GM18520 (cell line): ENCODE data around the gene SETD5.
"Not testable (repeated sequence)": the region's sequence is repeated elsewhere in the genome, so short reads cannot be mapped to it uniquely, and the experiment has no call there.

ENCODE experiments used
- ATAC-seq: cut with Tn5 transposase; IDR thresholded peaks from one replicate; pipeline ENCODE4 v1.9.1; 2021; ENCODE audit not compliant: unreplicated experiment

SETD5 gene

DNA sequence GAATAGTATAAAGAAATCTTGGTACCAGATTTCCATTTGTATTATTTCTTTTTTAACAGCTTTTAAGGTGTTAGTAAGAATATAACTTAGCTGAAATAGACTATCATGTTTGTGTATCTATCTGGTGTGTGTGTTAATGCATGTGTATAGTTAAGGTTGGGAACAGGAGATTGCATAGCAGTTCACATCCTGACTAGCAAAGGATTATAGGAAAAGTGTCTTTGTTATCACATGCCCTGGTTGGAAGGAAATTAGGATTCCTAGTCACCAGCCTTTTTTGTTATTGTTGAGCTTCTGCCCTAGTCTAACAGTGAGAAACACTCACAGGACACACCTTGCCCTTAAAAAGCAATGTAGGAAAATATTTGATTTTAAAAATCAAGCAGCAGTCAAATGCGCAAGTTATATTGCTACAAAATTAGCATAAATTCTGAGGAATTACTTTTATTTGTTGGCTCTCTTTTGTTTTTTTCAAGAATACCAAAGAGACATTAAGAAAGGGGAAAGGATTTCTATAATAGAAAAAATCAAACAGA is 58.2 kb downstream of the SETD5 start:
- ATAC-seq, result no peak

DNA sequence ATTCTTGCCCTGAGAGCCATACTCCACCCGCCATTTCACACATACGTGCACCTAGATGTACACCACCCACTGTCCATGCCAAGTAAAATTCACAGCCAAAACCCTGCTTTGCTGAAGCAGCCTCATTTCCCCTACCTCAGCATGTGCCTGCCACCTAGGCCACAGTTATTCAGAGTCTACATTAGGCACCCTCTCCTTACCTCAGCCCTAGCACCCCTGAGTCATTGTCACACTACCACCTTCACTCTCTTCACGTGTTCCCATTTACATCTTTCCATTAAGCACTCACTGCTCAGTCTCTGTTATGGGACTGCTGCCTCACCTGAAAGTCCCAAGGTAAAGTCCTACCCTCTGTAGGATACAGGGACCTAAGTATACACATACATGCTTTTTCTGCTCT is 70.0 kb downstream of the SETD5 start:
- ATAC-seq, result no peak

DNA sequence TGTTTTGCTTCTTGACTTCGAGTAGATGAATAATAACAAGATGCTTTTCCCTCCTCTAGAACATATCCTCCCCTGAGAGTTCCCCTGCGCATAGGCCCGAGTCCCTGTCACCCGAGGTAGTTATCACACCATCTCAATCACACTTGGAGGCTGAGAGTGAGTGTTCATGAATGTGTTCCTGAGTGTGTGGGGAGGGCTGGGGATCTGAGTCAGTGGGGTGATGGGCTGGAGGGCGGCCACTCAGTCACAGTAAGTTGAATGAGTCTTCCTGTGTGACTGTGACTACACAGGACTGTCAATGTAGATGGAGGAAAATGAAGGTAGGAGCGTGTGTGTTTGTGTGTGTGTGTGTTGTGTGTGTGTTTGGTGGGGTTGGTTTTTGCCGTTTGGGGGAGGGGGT is 71.0 kb downstream of the SETD5 start:
- ATAC-seq, result no peak

DNA sequence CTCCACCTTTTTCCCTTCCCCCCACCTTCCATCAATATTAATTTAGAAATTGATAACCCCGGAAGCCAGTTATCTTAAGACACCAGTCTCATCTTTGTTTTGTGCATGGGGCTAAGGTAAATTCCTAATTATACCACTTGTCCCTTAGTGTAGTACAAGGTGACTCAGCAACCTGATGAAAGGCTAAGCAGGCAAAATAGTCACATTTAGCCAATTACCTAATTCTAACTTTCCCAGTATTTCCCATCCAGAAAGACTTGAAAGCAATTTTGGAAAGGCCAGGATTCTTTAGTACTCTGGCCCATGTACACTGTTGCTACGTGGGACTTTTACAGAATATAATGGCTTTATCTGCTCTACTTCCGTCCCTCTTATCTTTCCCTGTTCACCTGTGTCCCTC is 72.6 kb downstream of the SETD5 start:
- ATAC-seq, result no peak

DNA sequence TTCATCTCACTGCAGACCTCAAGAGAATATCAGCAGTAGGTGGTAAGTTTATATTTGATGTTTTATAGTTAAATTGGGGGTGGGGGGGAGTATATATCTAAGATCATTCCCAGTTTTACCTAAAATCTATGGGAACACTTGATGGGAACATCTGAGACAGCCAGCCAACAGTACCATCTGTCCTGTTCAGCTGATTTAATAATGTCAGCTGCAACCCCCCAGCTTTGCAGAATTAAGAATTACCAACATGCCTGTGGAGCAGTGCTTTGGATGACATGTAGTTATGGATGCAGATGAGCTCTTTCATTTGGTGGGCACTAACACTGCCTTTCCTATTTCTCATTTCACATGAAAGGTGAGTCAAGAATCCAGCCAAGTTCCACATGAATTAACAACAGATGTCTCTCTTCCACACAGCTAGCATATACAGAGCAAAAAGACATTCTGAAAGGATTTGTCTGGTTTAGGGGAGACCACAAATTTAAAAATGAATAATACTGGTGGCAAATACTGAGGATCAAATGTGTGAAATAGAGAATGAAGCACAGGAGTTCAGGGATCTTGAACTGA is 76.2 kb downstream of the SETD5 start:
- ATAC-seq, result no peak

DNA sequence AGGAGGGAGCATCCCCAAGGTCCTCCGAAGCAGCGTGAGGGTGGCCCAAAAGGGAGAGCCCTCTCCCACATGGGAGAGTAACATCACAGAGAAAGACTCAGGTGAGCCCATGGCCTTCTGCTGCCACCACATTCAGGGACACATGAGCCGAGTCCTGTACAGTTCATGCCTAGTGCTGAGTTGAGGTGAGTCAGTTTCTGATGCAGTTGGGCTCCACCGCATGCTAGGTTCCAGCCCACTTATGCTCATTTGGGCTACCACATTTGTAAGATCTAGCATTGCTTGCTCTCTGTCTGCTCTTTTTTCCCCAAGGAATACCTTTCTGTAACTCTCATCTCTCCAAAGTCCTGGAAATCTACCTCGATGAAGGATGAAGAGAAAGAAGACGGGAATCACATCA is 77.1 kb downstream of the SETD5 start:
- ATAC-seq, result no peak

DNA sequence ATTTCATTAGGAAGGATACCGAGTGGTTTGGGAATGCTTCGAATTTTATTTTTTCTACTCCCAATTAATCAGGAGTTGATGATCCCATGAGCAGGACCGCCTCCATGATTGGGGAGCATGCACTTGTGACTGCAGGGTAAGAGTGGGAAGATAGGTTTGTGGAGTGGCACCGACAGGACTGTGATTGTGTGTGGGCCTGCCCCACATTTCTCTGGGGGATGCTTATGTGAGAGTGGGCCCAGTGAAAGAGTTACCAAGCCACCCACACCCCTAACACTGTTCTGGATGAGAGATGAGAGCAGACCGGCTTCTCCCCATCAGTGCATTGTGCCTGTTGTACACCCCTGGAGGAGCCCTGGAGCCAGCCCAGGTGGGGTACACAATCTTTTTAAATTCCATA is 79.5 kb downstream of the SETD5 start:
- no peak for ATAC-seq

DNA sequence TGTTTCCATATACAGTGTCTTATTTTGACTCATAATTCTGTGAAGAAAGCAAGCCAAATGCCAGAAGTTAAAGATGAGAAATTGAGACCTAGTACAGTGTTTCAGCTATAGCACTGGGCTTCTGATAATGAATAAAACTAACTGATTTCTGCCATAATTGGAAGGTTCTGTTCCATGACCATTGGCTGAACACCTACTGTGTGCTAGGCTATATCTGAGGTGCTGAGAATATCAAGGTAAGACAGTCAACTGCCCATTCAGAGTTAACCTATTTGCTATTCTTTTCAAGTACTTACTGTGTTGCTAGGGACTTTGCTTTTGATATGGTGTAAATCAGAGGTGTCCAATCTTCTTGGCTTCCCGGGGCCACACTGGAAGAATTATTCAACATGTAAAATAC is 82.8 kb downstream of the SETD5 start:
- no peak for ATAC-seq

DNA sequence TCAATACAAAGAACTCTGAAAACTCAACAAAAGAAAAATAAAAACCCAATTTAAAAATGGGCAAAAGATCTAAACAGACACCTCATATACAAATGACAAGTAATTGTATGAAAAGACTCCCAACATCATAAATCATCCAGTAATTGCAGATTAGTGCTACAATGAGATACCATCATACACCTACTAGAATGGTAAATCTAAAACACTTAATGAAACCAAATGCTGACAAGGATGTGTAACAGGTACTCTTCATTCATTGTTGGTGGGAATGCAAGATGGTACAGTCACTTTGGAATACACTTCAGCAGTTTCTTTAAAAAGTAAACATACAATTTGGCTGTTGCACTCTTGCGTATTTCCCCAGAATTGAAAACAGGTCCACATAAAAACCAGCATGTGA is 87.8 kb downstream of the SETD5 start:
- ATAC-seq, result no peak

DNA sequence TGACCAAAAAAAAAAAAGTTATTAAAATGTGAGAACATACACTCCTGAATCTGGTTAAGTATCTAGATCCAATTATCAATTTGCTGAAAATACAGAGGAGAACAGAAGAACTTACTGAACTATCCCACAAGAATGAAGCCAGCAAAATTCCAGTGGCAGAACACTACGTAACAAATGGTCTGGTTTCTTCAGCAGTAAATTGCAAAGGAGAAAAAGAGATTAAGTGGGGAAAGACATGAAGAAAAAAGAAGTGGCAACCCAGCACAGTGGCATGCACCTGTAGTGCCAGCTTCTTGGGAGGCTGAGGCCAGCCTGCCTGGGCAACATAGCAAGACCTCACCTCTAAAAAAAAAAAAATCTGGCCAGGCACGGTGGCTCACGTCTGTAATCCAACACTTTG is 94.1 kb downstream of the SETD5 start:
- no peak for ATAC-seq

DNA sequence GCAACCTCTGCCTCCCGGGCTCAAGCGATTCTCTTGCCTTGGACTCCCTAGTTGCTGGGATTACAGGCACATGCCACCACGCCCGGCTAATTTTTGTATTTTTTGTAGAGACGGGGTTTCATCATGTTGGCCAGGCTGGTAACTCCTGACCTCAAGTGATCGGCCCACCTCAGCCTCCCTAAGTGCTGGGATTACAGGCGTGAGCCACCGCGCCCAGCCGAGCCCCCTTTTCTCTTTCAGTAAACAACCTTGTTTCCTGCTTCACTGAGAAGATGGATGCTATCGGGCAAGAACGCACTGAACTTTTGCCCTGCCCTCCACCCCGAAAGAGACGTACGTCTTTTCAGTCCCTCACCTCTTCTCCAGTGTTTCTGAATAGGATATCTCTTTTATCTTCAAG is 96.6 kb downstream of the SETD5 start:
- ATAC-seq, result not testable (repeated sequence)

DNA sequence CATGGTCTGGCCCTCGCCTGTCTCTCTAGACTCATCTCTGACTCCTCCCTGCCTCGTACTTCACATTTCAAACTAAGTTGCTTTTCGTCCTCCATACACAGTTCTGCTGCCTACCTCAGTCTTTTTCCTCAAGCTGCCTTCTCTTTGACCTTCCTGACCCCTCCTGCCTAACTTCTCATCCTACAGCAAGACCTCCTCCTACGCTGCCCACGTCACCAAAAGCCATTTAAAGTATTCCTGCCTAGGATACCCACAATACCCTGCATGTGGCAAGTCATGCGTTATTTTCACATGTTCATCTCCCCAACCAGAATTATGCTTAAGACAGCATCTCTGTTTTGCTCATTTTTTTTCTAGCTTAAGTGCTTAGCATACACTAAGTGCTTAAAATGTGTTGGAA is 99.5 kb downstream of the SETD5 start:
- no peak for ATAC-seq

DNA sequence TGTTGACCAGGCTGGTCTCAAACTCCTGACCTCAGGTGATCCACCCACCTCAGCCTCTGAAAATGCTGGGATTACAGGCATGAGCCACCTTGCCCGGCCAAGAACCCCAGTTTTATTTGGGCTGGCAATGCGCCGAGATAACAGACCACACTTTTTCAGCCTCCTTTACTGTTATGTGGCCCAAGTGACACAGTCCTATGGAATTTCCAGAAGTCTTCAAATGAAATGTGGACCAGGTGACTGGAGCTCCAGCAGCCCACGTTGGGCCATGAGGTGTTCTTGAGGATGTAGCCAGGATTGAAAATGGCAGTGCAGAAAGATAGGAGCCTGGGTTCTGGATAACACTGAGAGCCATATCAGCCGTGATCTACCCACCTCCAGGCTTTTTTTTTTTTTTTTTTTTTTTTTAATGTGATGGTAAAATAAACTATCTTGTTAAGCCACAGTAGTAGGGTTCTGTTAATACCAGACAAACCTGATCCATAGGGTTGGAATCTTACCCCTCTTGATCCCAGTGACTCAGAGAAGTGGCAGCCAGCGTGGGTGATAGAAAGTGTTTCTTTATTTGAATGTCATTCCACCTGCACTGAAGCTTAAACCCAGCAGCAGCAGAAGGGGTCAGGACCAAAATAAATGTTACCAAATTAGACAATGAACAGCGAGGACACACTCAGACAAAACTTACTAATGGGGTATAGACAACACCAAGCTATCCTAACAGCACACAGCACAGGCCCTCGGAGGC is 100.6 kb downstream of the SETD5 start:
- no peak for ATAC-seq

DNA sequence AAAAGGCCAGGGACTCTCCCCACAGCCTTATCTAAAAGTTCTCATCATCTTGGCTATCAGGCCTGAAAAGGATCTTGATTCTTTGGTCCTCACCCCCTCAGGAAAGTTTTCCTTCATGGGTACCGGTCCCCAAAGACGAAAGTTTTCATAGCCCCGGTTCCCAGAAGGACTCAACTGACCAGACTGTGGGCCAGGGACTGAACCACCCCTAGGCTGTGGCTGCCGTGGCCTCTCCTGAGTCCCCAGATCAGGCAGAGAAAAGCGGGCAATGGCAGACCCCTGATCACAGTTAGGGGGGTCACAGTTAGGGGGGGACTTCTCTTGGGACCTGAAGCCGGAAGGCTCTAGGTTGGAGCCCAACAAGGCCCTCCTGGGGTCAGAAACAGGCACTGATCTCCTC is 101.4 kb downstream of the SETD5 start:
- ATAC-seq, result no peak

DNA sequence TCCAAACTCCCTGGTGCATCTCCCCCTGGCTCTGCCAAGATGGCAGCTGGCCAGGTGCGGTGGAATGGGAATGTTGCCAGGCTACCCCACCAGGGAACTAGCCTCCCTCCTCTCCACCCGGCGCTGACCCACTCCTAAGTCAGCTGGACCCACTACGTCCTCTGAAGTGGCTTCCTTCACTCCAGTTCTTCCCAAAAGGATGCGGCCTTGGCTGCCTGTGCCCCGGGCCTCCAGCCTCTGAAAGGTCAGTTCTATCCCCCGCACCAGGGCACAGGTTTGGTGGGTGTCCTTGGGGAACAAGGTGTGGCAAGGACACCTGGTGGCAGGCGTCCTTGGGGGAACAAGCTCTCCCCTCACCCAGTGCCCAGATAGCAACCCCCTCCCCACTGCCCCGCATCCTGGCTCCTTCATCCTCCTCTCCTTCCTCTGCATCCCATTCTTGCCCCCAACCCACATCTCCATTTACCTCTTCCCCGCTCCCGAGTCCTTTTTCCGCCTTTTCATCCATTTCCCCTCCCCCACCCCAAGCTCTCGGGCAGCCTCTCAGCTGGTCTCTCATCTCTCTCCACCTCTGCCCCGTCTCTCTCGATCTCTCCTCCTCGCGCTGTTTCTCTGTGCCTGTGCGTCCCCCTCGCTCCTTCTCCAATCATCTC is 102.2 kb downstream of the SETD5 start:
- ATAC-seq, result no peak

DNA sequence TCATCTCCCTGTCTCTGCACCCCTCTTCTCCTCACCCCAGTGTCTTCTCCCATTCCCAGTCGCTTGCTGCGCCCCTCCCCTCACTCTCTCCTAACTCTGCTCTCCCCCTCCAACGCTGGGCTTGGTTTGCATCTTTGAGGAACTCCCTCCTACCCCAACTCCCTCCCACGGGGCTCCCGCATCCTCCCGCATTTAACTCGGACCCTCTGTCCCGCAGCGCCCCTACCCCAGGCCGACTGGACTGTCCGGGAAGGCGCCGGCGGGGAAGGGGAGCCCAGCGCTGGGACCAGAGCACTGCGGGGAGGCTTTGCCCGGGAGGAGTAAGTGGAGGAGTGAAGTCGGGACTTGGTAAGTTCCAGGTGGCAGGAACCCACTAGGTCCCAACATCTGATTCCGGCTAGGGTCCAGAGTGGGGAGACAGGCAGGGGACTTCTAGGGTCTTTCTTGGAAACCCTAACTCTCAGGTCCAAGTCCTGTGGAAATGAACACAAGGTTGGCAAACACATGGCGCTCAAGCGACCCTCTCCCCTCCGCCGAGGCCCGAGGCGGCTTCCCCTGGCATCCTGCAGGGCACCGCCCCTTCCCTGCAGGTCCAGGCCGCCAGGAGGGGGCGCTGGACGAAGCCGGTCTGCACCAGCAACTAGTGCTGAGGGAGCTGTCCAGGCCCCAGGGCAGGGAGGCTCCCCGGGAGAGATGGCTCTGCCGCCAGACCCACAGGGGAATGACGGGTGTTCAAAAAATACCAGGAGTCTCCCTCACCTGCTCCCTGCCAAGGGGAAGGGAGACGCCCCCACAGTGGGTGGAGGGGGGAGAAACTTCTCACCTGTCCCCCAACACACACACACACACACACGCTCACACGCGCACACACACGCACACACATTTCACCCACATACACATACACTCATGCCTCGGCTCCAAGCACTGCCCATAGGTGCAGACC is 103.0 kb downstream of the SETD5 start:
- no peak for ATAC-seq

DNA sequence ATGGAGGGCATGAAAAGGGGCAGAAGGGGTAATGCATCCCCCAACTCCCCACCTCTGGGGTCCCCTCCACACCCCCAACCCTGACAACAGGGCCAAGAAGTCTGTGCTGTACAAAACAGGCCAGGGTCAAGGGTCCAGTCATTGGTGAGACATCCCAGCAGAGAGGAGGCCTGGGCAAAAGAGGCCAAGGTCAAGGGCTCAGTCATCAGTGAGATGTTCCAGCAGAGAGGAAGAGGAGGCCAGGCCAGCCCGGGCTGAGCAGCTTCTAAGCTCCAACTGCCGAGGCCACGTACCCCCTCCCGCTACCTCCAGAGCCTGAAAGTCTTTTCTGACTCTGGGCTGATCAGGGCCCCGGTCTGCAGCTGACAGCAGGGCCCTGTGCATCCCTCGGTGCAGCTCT is 103.8 kb downstream of the SETD5 start:
- no peak for ATAC-seq

DNA sequence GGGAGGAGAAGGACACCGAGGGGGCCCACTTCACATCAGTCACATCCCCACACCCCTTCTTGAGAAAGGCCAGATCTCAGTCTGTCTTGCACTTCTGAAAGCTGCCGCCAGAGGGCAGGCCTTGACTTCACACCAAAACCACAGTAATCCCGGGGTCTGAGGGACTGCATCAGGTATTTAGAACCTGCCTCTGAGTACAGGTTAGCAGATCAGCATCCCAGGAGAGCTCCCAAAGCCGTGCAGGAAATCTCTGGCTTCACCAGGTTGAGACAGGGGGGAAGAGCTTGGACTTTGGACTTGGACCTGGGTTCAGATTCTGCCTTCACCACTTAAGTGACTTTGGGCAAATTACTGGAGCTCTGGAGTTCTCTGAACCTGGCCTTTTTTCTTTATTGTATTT is 105.9 kb downstream of the SETD5 start:
- ATAC-seq, result no peak

DNA sequence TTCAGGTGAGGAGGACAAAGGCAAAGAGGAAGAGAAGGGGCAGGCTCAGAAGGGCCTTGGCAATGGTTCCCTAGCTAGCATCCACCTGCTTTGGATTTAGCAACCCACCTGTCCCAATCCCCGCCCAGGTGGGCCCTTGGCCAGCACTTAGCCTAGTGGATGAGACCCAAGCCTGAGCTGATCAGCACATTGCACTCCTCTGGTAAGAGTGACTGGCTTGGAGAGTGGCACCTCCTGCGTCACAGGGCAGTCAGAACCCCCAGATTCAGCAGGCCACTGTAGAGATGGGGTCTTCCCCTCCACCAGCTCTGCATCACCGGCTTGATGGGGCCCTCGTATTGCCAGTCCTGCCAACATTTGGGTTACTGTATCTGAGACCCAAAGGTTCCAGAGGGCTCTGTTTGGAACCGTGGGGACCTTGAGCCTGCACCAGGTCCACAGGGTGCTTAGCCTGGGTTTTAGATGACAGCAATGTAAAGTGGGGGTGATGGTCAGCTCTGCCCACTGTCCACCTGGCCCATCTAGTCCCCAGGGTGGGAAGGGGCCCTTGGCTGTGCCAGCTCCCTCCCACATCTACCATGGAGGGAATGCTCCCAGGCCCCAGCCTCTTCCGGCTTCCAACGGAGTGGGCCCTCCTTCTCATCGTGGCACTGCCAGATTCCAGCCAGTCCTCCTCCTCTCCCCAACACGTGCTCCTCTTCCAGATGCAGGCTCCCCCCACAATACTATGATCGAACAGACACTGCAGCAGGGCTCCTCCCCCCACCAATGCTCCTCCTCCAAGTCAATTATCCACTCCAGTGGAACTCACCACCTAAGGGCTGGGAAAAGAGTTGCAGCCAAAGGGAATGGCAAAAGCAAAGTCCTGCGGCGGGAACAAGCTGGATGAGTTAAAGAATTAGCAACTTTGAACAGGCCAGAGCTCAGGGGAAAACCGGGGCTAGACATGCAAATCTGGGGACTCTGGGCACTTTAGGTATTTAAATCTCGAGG is 110.5 kb downstream of the SETD5 start:
- ATAC-seq, result no peak

DNA sequence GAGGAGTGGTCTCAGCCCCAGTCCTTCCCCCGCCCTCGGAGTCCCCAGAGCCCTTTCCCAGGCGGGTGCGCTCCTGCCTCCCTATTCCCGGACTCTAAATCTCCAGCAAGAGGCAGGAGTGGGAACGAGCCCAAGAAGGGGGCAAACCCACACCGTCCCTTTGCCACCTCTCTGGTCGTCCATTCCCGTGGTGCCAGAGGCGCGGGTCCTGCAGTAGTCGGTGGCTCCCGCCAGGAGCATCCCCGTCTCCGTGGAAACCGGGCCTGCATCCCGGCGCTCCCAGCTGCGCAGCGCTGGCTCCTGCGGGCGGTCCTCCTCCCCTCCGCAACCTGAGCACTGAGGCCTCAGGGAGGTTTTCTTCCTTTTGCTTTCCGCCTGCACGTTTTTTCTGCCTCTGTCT is 111.4 kb downstream of the SETD5 start:
- no peak for ATAC-seq
